H1 (cell line): ENCODE measurements around the gene SLC24A3. TPM values are rescaled to one million over a fixed set of nuclear protein-coding genes. Genes with fewer than 3 reads are reported as not detected.

ENCODE experiments used
- CTCF ChIA-PET: fragments of 300-600 bp; sonication (Branson Sonifier 250); formaldehyde crosslinking; loops from one replicate; lab custom pipeline; 2021; ENCODE audit not compliant: partially characterized antibody; lab: Charles Lee
- POLR2A ChIA-PET: fragments of 300-600 bp; sonication (Branson Sonifier 250); formaldehyde crosslinking; loops from one replicate; lab custom pipeline; 2021; ENCODE audit warnings: inconsistent platforms; ENCODE audit not compliant: partially characterized antibody; lab: Charles Lee
- DNase-seq, 2 experiments: peaks; one replicate each; pipeline versions ENCODE4 v3.0.0 to v3.0.0-alpha.2; 2010 to 2022; ENCODE audit warnings: low spot score in 2 of 2, low read depth in 1 of 2, mixed read lengths in 1 of 2
- FAIRE-seq: peaks from 2 replicates; lab custom pipeline; 2011; peaks lifted over from hg19 to GRCh38; lab: Jason Lieb, UNC
- H2AFZ ChIP-seq: 2 replicates; pipeline ENCODE4 v1.8.1; 2012; ENCODE audit warnings: low read length, inconsistent platforms
- H2AK5ac ChIP-seq: 2 replicates; pipeline ENCODE4 v1.6.1; 2013; ENCODE audit warnings: low read depth, low read length
- H2BK120ac ChIP-seq: replicated peaks from 2 replicates; pipeline ENCODE3; 2013; ENCODE audit warnings: low read depth, low read length, inconsistent platforms
- H2BK12ac ChIP-seq: 2 replicates; pipeline ENCODE4 v1.6.1; 2013; ENCODE audit warnings: low read depth, low read length
- H2BK15ac ChIP-seq: 2 replicates; pipeline ENCODE4 v1.6.1; 2013; ENCODE audit warnings: low read length
- H2BK20ac ChIP-seq: 2 replicates; pipeline ENCODE4 v1.6.1; 2013; ENCODE audit warnings: low read length
- H2BK5ac ChIP-seq: 2 replicates; pipeline ENCODE4 v1.6.1; 2013; ENCODE audit warnings: low read depth, low read length
- H3K14ac ChIP-seq: 2 replicates; pipeline ENCODE4 v1.6.1; 2013; ENCODE audit warnings: inconsistent platforms; ENCODE audit not compliant: insufficient read length
- H3K18ac ChIP-seq: 2 replicates; pipeline ENCODE4 v1.6.1; 2013; ENCODE audit warnings: low read length; ENCODE audit errors: extremely low read depth
- H3K23ac ChIP-seq: 2 replicates; pipeline ENCODE4 v1.6.1; 2013; ENCODE audit warnings: inconsistent platforms; ENCODE audit not compliant: insufficient read length
- H3K23me2 ChIP-seq: 2 replicates; pipeline ENCODE4 v1.6.1; 2013; ENCODE audit warnings: low read depth, low read length
- H3K27ac ChIP-seq: 2 replicates; pipeline ENCODE4 v1.6.1; 2011; ENCODE audit warnings: low read depth, low read length, inconsistent platforms
- H3K27me3 ChIP-seq, 4 experiments: replicated peaks in 1 of 4; 1 replicate in 1 of 4; 2 replicates in 3 of 4; pipeline versions ENCODE4 v1.6.1 to v1.8.1; 2011 to 2013; ENCODE audit warnings: low read length in 3 of 4, mild to moderate bottlenecking in 3 of 4, inconsistent platforms in 2 of 4, mixed read lengths in 2 of 4, moderate library complexity in 1 of 4; ENCODE audit not compliant: control insufficient read depth in 3 of 4, insufficient read depth in 3 of 4; ENCODE audit errors: extremely low read depth in 1 of 4
- H3K36me3 ChIP-seq, 4 experiments: 2 replicates each; pipeline versions ENCODE4 v1.6.1 to v1.8.1; 2011 to 2013; ENCODE audit warnings: mild to moderate bottlenecking in 4 of 4, low read length in 3 of 4, moderate library complexity in 2 of 4, control low read depth in 1 of 4, inconsistent platforms in 1 of 4; ENCODE audit not compliant: insufficient read depth in 4 of 4, control insufficient read depth in 2 of 4
- H3K4ac ChIP-seq: replicated peaks from 2 replicates; pipeline ENCODE3; 2013; ENCODE audit warnings: low read length, low read depth, mixed read lengths, inconsistent platforms; ENCODE audit not compliant: insufficient read length
- H3K4me1 ChIP-seq, 4 experiments: replicated peaks in 1 of 4; 1 replicate in 1 of 4; 2 replicates in 3 of 4; pipeline versions ENCODE4 v1.6.1 to v1.8.1; 2011 to 2013; ENCODE audit warnings: low read length in 3 of 4, inconsistent platforms in 2 of 4, mixed read lengths in 1 of 4; ENCODE audit not compliant: insufficient read depth in 4 of 4, control insufficient read depth in 3 of 4
- H3K4me2 ChIP-seq, 2 experiments: 2 replicates each; pipeline versions ENCODE4 v1.6.1 to v1.8.1; 2011 to 2013; ENCODE audit warnings: low read depth in 2 of 2, low read length in 2 of 2, control low read depth in 1 of 2, inconsistent platforms in 1 of 2, mild to moderate bottlenecking in 1 of 2; ENCODE audit not compliant: insufficient read depth in 1 of 2
- H3K4me3 ChIP-seq, 4 experiments: fragments of 200-600, 300-600 bp in 1 of 4; sonication (generic), shearing (Covaris generic), sonication (Bioruptor Twin) in 1 of 4; 2 replicates each; pipeline versions ENCODE4 v1.5.1 to v1.8.1; 2011 to 2016; ENCODE audit warnings: low read length in 4 of 4, low read depth in 3 of 4, control low read depth in 2 of 4, inconsistent platforms in 2 of 4, mild to moderate bottlenecking in 2 of 4, mixed read lengths in 1 of 4, moderate library complexity in 1 of 4; ENCODE audit not compliant: insufficient read depth in 2 of 4; ENCODE audit errors: extremely low read depth in 1 of 4
- H3K56ac ChIP-seq: replicated peaks from 2 replicates; pipeline ENCODE3; 2013; ENCODE audit warnings: low read depth, mild to moderate bottlenecking, mixed read lengths, low read length, inconsistent platforms; ENCODE audit not compliant: insufficient read length
- H3K79me1 ChIP-seq: 2 replicates; pipeline ENCODE4 v1.6.1; 2013; ENCODE audit warnings: low read depth, low read length, control low read depth
- H3K79me2 ChIP-seq, 2 experiments: 2 replicates each; pipeline versions ENCODE4 v1.6.1 to v1.8.1; 2012 to 2013; ENCODE audit warnings: low read length in 2 of 2, mild to moderate bottlenecking in 2 of 2, inconsistent platforms in 1 of 2; ENCODE audit not compliant: insufficient read depth in 2 of 2, control insufficient read depth in 1 of 2
- H3K9ac ChIP-seq, 4 experiments: replicated peaks in 1 of 4; 1 replicate in 1 of 4; 2 replicates in 3 of 4; pipeline versions ENCODE4 v1.6.1 to v1.8.1; 2011 to 2013; ENCODE audit warnings: low read depth in 3 of 4, low read length in 3 of 4, control low read depth in 2 of 4, mild to moderate bottlenecking in 2 of 4, moderate library complexity in 2 of 4, inconsistent platforms in 1 of 4; ENCODE audit errors: extremely low read depth in 1 of 4
- H3K9me3 ChIP-seq, 2 experiments: 2 replicates each; pipeline versions ENCODE4 v1.6.1 to v1.8.1; 2012 to 2013; ENCODE audit warnings: mild to moderate bottlenecking in 2 of 2, moderate library complexity in 2 of 2, control low read depth in 1 of 2, inconsistent platforms in 1 of 2, low read depth in 1 of 2, low read length in 1 of 2, mixed read lengths in 1 of 2; ENCODE audit not compliant: insufficient read depth in 2 of 2
- H4K20me1 ChIP-seq, 2 experiments: replicated peaks in 1 of 2; 2 replicates each; pipeline versions ENCODE3 to v1.8.1; 2011 to 2013; ENCODE audit warnings: inconsistent platforms in 2 of 2, low read length in 2 of 2, mild to moderate bottlenecking in 1 of 2; ENCODE audit not compliant: insufficient read depth in 2 of 2, control insufficient read depth in 1 of 2
- H4K5ac ChIP-seq: 2 replicates; pipeline ENCODE4 v1.6.1; 2013; ENCODE audit warnings: low read length, low read depth, mixed read lengths, inconsistent platforms; ENCODE audit not compliant: insufficient read length
- H4K8ac ChIP-seq: 2 replicates; pipeline ENCODE4 v1.8.0; 2013; ENCODE audit warnings: mild to moderate bottlenecking, moderate library complexity, low read length, inconsistent platforms; ENCODE audit not compliant: insufficient read depth; ENCODE audit errors: extremely low read depth
- H4K91ac ChIP-seq: replicated peaks from 2 replicates; pipeline ENCODE3; 2013; ENCODE audit warnings: low read length, mixed read lengths, inconsistent platforms; ENCODE audit not compliant: insufficient read length
- ATF2 ChIP-seq: IDR thresholded peaks from 2 replicates; pipeline ENCODE4 v1.6.1; 2012; ENCODE audit warnings: low read length, inconsistent platforms
- CBX8 ChIP-seq: fragments of 300-800, 300-1000 bp; sonication (generic); IDR thresholded peaks from 2 replicates; pipeline ENCODE4 v1.7.1; 2016; ENCODE audit warnings: low read depth, low read length, borderline replicate concordance
- SP2 ChIP-seq: IDR thresholded peaks from 2 replicates; pipeline ENCODE4 v1.6.1; 2012; ENCODE audit warnings: mild to moderate bottlenecking, low read length, inconsistent platforms
- YY1 ChIP-seq: IDR thresholded peaks from 2 replicates; pipeline ENCODE4 v1.6.1; 2011; ENCODE audit warnings: low read depth, mild to moderate bottlenecking, low read length
- WGBS, 2 experiments: shearing (Covaris generic) in 1 of 2; methylation state at CpG; one replicate each; pipeline versions ENCODE4 v1.1.6 to v1.1.7; 2013 to 2015; ENCODE audit warnings: low lambda C conversion rate in 2 of 2, mixed read lengths in 2 of 2, inconsistent platforms in 1 of 2, low coverage in 1 of 2, missing lambda C conversion rate in 1 of 2; ENCODE audit not compliant: insufficient replicate concordance in 2 of 2, insufficient coverage in 1 of 2, insufficient read length in 1 of 2; ENCODE audit errors: extremely low coverage in 1 of 2, missing lambda C conversion rate in 1 of 2; 5-methylcytosine and 5-hydroxymethylcytosine counted together
- polyA plus RNA-seq, 7 experiments: library from polyadenylated mRNA; depleted of rRNA in 3 of 7; stranded (reverse) in 5 of 7; unstranded in 2 of 7; fragments of >200 nt in 5 of 7; fragments of 200-250 nt in 2 of 7; gene quantifications; 1 replicate in 5 of 7; 2 replicates in 1 of 7; 4 replicates in 1 of 7; pipeline versions ENCODE4 v1.2.1 to v1.2.3, GENCODE V29; 2011 to 2013; ENCODE audit warnings: missing spikeins in 2 of 7, mixed read lengths in 2 of 7
- total RNA-seq: library from RNA; stranded (reverse); fragmentation: NEBNext Ultra II Directional; extraction: Animal tissue kit (Norgen Biotek cat#: 25700); gene quantifications from 2 replicates; pipeline ENCODE4 v1.2.1, GENCODE V29; 2021

Gene SLC24A3
- total and polyA plus RNA-seq, 2 of the 8 experiments (the other 6 are each of a cell fraction or from before 2014, with no cell fraction given): 4.5 to 6.3 TPM

GRCh38 chr20:19590382-19590781 lies 377.9 kb downstream of the SLC24A3 start:
- H2AK5ac ChIP-seq: no peak overlapping the region
- no peak overlapping the region for H2BK12ac ChIP-seq
- H3K14ac ChIP-seq: no peak overlapping the region
- H4K8ac ChIP-seq: no peak overlapping the region
- CTCF ChIA-PET: interaction anchor here (1.1 to 9.7 kb wide), 4 partner anchors 40 to 384 kb away, joined by 3 to 66 read pairs (median 4); no protein-coding TSS in a partner anchor
- no peaks in the 10 kb centered on the region for H3K9me3 ChIP-seq
- H4K20me1 ChIP-seq: no peaks in the 10 kb centered on the region
- H3K56ac ChIP-seq: no peak overlapping the region
- no peak overlapping the region for H3K27ac ChIP-seq
- H3K18ac ChIP-seq: no peak overlapping the region
- H3K23ac ChIP-seq: no peak overlapping the region
- H3K79me2 ChIP-seq: no peaks in the 10 kb centered on the region
- no peaks in the 10 kb centered on the region for H3K79me1 ChIP-seq
- H3K4me2 ChIP-seq: no peak overlapping the region
- H3K27me3 ChIP-seq: no peaks in the 10 kb centered on the region
- peaks cover 0 to 3% (median 0%) of the 10 kb centered on the region in 4 experiments; a peak in 1 of 7 replicates for H3K4me1 ChIP-seq
- no peak overlapping the region for H4K91ac ChIP-seq
- no peaks in the 10 kb centered on the region for H3K23me2 ChIP-seq
- FAIRE-seq (no peak), DNase-seq (no peak)
- H2BK120ac ChIP-seq: no peak overlapping the region
- POLR2A ChIA-PET: no interaction called here
- H3K4me3 ChIP-seq: no peak overlapping the region
- no peak overlapping the region for H3K9ac ChIP-seq
- no peak overlapping the region for H4K5ac ChIP-seq
- no peaks in the 10 kb centered on the region for H3K36me3 ChIP-seq
- no peak overlapping the region for H3K4ac ChIP-seq
- 0 out of 2 replicates have a peak overlapping the region, but pooled peaks have one; percentile 41 for H2BK15ac ChIP-seq
- no peak overlapping the region for H2BK5ac ChIP-seq
- 79% methylated on average over 3 of the region's 3 CpGs; no CpG with 5 or more reads in 1 of the 2 experiments for WGBS, 2 experiments
- H2AFZ ChIP-seq: no peak overlapping the region
- 0 out of 2 replicates have a peak overlapping the region, but pooled peaks have one; percentile 57 for H2BK20ac ChIP-seq
- no peak for TF ChIP-seq ATF2
- no peak for TF ChIP-seq SP2
- TF ChIP-seq YY1: no peak
- no peak for TF ChIP-seq CBX8
